Measurements from ENCODE around the gene TDRD12. TPM values are rescaled to one million over a fixed set of nuclear protein-coding genes. Genes with fewer than 3 reads are reported as not detected.
"Not testable (repeated sequence)": the region's sequence is repeated elsewhere in the genome, so short reads cannot be mapped to it uniquely, and the experiment has no call there.

The TDRD12 gene
- total RNA-seq, 1 donor from 2014 or later = not detected

- no peak overlapping the region for H3K4me3 ChIP-seq (ENCODE audit: low read depth, low read length)
- TF ChIP-seq, protein P1, sequence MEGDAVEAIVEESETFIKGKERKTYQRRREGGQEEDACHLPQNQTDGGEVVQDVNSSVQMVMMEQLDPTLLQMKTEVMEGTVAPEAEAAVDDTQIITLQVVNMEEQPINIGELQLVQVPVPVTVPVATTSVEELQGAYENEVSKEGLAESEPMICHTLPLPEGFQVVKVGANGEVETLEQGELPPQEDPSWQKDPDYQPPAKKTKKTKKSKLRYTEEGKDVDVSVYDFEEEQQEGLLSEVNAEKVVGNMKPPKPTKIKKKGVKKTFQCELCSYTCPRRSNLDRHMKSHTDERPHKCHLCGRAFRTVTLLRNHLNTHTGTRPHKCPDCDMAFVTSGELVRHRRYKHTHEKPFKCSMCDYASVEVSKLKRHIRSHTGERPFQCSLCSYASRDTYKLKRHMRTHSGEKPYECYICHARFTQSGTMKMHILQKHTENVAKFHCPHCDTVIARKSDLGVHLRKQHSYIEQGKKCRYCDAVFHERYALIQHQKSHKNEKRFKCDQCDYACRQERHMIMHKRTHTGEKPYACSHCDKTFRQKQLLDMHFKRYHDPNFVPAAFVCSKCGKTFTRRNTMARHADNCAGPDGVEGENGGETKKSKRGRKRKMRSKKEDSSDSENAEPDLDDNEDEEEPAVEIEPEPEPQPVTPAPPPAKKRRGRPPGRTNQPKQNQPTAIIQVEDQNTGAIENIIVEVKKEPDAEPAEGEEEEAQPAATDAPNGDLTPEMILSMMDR (conservative IDR thresholded peaks at IDR 0.05; ENCODE audit: low read depth, low read length) = no peak
- DNase-seq (ENCODE audit: low read depth) = no peak
Observed at GRCh38 chr19:32843716-32844245, 124.2 kb downstream of the TDRD12 start.

DNA sequence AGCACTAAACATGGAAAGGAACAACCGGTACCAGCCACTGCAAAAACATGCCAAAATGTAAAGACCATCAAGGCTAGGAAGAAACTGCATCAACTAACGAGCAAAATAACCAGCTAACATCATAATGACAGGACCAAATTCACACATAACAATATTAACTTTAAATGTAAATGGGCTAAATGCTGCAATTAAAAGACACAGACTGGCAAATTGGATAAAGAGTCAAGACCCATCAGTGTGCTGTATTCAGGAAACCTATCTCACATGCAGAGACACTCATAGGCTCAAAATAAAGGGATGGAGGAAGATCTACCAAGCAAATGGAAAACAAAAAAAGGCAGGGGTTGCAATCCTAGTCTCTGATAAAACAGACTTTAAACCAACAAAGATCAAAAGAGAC, 128.5 kb downstream of the TDRD12 start:
- not testable (repeated sequence) for H3K4me3 ChIP-seq (ENCODE audit: low read depth, low read length); DNase-seq (ENCODE audit: low read depth)

- DNase-seq (ENCODE audit: low read depth) = no peak
- H3K4me3 ChIP-seq (ENCODE audit: low read depth, low read length) = no peak overlapping the region
- TF ChIP-seq, protein P1 (conservative IDR thresholded peaks at IDR 0.05; ENCODE audit: low read depth, low read length) = no peak
Observed at GRCh38 chr19:32852216-32852615, 132.6 kb downstream of the TDRD12 start.

- DNase-seq (ENCODE audit: low read depth); H3K4me3 ChIP-seq (ENCODE audit: low read depth, low read length): not testable (repeated sequence)
Observed at GRCh38 chr19:32856818-32857217, 137.3 kb downstream of the TDRD12 start.

DNA sequence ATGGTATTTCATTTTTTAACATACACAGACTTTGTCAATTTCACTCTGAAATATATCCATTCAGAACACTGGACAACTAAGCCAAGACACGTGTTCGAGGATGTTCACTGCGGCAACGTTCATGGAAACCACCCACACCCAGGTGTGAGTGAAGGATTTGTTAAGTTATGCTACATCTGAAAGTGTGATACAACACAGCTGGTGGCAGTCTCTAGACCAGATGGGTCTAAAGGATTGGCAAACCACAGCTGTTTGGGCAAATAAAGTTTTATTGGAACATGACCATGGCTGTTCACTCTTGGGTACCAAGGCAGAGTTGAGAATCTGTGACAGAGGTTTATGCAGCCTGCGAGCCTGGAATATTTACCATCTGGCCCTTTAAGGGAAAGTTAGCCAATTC, 138.0 kb downstream of the TDRD12 start:
- H3K4me3 ChIP-seq (ENCODE audit: low read depth, low read length) = no peak overlapping the region
- DNase-seq (ENCODE audit: low read depth) = no peak
- TF ChIP-seq, protein P1 (conservative IDR thresholded peaks at IDR 0.05; ENCODE audit: low read depth, low read length) = no peak

DNA sequence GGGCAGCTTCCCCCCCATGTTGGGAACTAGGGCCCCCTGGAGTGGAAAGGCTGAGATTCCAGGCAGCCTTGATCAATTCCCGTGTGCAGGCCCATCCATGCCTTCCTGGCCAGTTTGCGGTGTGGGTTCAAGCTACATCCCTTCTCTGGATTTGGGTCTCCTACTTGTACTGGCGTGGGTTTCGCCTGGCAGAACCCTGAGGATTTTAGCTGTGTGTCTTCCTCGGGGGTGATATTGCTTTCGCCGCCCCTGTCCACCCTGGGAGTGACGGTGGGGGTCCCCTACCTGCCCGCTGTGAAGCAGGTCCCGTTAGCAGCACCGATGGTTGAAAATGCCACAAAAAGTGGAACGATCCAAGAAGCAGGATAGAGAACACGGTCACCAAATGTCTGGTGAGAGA, 138.6 kb downstream of the TDRD12 start:
- TF ChIP-seq, protein P1 (conservative IDR thresholded peaks at IDR 0.05; ENCODE audit: low read depth, low read length) = no peak
- no peak overlapping the region for H3K4me3 ChIP-seq (ENCODE audit: low read depth, low read length)
- DNase-seq (ENCODE audit: low read depth) = no peak

- TF ChIP-seq, protein P1 (conservative IDR thresholded peaks at IDR 0.05; ENCODE audit: low read depth, low read length) = no peak
- no peak overlapping the region for H3K4me3 ChIP-seq (ENCODE audit: low read depth, low read length)
- no peak for DNase-seq (ENCODE audit: low read depth)
Observed at GRCh38 chr19:32858559-32858958, 139.0 kb downstream of the TDRD12 start.

DNA sequence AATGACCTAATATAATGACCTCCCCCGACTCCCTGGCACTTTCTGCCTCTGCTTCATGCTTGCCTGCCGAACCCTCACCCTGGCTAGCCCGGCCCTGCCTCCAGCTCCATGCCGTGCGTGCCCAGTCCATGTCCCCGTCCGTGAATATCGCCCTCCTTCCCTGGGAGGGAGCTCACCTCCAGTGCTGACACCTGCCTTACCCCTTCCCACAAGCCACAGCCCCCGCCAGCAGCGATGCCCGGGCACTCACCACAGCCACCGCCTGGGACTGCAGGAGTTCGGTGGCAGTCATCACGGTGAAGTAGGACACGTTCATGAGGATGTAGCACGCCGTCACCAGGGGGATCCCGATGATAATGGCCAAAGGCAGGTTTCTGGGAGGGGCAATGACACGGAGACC, 140.0 kb downstream of the TDRD12 start:
- TF ChIP-seq, protein P1 (conservative IDR thresholded peaks at IDR 0.05; ENCODE audit: low read depth, low read length) = no peak
- DNase-seq (ENCODE audit: low read depth) = no peak
- H3K4me3 ChIP-seq (ENCODE audit: low read depth, low read length) = no peak overlapping the region

Data from epithelial cell of proximal tubule (primary cell).